ENCODE results near the gene SRGAP3. TPM values are rescaled to one million over a fixed set of nuclear protein-coding genes. Genes with fewer than 3 reads are reported as not detected.

The SRGAP3 gene
- polyA plus RNA-seq, 2 donors: 1.3 to 3.3 TPM

DNA sequence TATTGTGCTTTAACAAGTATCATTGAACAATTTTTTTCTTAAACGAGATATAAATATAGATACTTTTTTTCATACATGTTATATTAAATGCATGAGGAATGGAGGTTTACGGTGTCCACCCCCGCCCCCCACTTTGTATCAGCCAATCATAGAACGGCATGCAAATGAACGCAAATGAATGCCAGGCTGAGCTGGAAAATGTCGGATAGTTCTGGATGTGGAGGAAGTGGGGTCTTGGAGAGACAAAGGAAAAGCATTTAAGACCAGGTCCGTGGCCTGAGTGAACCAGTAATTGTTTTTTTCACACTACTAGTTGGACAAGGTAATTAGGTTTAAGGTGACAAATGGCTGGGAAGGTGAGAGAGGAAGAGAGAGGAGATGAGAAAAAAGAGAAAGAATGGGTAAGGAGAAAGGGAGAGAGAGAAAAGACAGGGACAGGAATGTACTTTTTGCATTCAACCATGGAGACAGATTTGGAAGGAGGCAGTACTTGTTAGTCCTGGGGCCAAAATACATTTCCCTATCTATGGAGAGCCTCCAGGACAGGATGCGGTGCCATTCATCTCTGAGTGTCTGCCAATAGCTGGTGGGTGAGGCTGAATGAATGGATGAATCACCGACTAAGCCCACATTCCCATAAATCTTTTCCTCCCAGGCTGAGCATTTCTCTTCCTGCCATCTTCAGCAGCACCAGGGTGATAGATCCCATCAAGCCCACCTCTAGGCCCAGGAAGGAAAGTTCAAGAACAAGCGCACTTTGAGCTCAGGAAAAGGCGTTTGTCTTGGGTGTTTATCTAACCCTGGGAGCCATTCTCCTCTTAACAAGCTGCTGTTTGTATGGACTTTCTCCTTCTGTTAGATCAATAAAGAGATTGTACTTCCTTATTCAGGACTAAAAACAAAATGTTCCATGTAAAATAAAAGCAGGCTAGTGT is 284.7 kb downstream of the SRGAP3 start:
- H3K9me3 ChIP-seq (ENCODE audit: control insufficient read depth in 2 of 2, insufficient read depth in 1 of 2, low read depth in 1 of 2, low read length in 1 of 2): no peaks in the 10 kb centered on the region
- no peaks in the 10 kb centered on the region for H3K36me3 ChIP-seq (ENCODE audit: control insufficient read depth in 2 of 2, insufficient read depth in 2 of 2, low read length in 1 of 2)
- WGBS, 2 donors: 52% methylated on average over 11 of the region's 11 CpGs
- no peak overlapping the region for H3K4me3 ChIP-seq (ENCODE audit: low read depth in 1 of 2, low read length in 2 of 2)
- no peaks in the 10 kb centered on the region for H3K4me1 ChIP-seq (ENCODE audit: control insufficient read depth in 2 of 2, insufficient read depth in 2 of 2, low read length in 1 of 2)
- no peaks in the 10 kb centered on the region for H3K27me3 ChIP-seq (ENCODE audit: control insufficient read depth in 1 of 2, insufficient read depth in 2 of 2, low read length in 2 of 2)
- H3K27ac ChIP-seq (ENCODE audit: low read depth in 2 of 2, low read length in 1 of 2): peak overlapping the region; percentile 44 to 63

DNA sequence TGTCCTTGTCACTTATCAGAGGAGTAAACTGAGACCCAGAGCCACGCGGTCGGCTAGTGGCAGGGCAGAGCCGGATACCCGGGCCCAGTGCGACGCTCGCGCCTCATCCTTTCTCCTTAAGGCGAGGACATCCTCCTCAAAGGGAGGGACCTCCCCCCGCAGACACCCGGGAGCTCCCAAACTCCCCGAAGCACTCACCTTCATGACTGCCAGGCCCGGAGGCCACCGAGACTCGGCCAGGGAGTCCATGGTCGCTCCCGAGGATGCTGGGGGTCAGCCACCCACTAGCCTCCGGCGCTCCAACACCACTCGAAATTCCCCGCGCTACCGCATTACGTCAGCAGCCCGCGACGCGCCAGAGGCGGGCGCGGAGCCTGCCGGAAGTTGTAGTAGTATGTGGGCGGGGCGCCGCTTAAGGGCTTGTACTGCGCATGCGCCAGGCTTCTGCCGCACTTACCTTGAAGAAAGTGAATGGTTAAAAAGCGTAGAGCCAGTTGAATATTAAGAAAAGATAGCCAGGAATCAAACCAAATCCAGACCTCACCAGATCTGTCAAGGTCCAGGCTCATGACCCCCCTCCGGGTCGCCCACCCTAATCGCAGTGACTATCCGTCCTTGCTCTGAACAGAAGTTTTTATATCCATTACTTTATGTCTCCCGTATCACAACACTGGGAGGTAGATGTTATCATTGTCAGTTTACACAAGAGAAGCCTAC is 286.2 kb downstream of the SRGAP3 start, which contains the start of gene RAD18:
TSS of gene RAD18 (minus strand) at position 336 of the 717 bp plus-strand sequence. CDS start at position 249, 87 bp downstream.
- Histone ChIP-seq H3K27me3 (ENCODE audit: control insufficient read depth in 1 of 2, insufficient read depth in 2 of 2, low read length in 2 of 2) (no peaks in the 10 kb centered on the region), H3K27ac (ENCODE audit: low read depth in 2 of 2, low read length in 1 of 2) (peak within 1 kb of the TSS; percentile 82 to 87), H3K36me3 (ENCODE audit: control insufficient read depth in 2 of 2, insufficient read depth in 2 of 2, low read length in 1 of 2) (no peaks in the 10 kb centered on the region), H3K9me3 (ENCODE audit: control insufficient read depth in 2 of 2, insufficient read depth in 1 of 2, low read depth in 1 of 2, low read length in 1 of 2) (no peaks in the 10 kb centered on the region), H3K4me3 (ENCODE audit: low read depth in 1 of 2, low read length in 2 of 2) (peak within 1 kb of the TSS; percentile 73 to 81), H3K4me1 (ENCODE audit: control insufficient read depth in 2 of 2, insufficient read depth in 2 of 2, low read length in 1 of 2) (no peaks in the 10 kb centered on the region)
- 1% methylated on average over 44 to 45 of the region's 45 CpGs for WGBS, 2 donors

DNA sequence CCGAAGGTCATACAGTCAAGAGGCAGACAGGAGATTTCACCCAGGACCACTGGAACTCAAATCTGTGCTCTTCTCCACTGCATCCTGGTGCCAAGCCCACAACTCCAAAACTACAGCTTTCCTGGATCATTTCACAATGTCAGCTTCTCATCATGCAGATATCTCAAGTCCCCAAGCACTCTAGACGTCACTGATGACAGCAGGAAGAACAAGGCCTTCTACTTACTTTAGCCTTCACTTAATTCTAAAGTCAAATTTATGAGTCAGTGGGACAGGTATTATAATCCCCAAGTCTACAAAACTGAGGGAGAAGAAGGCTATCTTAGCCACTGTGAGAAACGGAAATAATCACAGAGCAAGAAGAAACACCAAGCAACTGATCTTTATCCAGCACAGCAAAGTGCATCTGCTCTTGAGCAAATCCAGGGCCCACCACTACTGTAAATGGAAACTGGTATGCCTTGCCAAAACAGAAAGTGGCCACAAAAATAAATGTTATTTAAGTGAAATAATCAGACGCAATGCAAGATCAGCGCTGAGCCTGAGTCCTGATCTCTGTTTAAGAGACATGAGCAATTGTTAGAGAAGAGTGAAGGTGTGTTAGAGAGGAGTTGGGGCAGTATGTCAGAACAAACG is 287.1 kb downstream of the SRGAP3 start:
- no peaks in the 10 kb centered on the region for H3K9me3 ChIP-seq (ENCODE audit: control insufficient read depth in 2 of 2, insufficient read depth in 1 of 2, low read depth in 1 of 2, low read length in 1 of 2)
- H3K4me3 ChIP-seq (ENCODE audit: low read depth in 1 of 2, low read length in 2 of 2): peak overlapping the region in 1 of 2 donors; percentile 73
- H3K36me3 ChIP-seq (ENCODE audit: control insufficient read depth in 2 of 2, insufficient read depth in 2 of 2, low read length in 1 of 2): no peaks in the 10 kb centered on the region
- 25 to 26% methylated on average over 6 of the region's 6 CpGs for WGBS, 2 donors
- H3K27me3 ChIP-seq (ENCODE audit: control insufficient read depth in 1 of 2, insufficient read depth in 2 of 2, low read length in 2 of 2): no peaks in the 10 kb centered on the region
- no peak overlapping the region for H3K27ac ChIP-seq (ENCODE audit: low read depth in 2 of 2, low read length in 1 of 2)
- no peaks in the 10 kb centered on the region for H3K4me1 ChIP-seq (ENCODE audit: control insufficient read depth in 2 of 2, insufficient read depth in 2 of 2, low read length in 1 of 2)

DNA sequence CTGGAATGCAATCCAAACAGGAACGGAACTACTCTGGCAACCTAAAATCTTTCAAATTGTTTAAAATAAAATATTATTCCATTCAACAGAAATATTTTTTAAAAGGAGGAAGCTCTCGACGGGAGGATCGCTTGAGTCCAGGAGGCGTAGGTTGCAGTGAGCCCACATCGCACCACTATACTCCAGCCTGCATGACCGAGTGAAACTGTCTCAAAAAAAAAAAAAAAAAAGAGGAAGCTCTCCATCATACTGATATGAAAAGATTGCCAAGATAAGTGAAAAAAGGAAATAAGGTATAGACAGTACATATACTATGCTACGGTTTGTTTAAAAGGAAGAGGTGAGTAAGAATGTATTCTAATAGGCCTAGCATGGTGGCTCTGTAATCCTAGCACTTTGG is 289.8 kb downstream of the SRGAP3 start:
- H3K27me3 ChIP-seq (ENCODE audit: control insufficient read depth in 1 of 2, insufficient read depth in 2 of 2, low read length in 2 of 2): no peaks in the 10 kb centered on the region
- no peaks in the 10 kb centered on the region for H3K9me3 ChIP-seq (ENCODE audit: control insufficient read depth in 2 of 2, insufficient read depth in 1 of 2, low read depth in 1 of 2, low read length in 1 of 2)
- H3K27ac ChIP-seq (ENCODE audit: low read depth in 2 of 2, low read length in 1 of 2): no peak overlapping the region
- no peak overlapping the region for H3K4me3 ChIP-seq (ENCODE audit: low read depth in 1 of 2, low read length in 2 of 2)
- no peaks in the 10 kb centered on the region for H3K36me3 ChIP-seq (ENCODE audit: control insufficient read depth in 2 of 2, insufficient read depth in 2 of 2, low read length in 1 of 2)
- WGBS, 2 donors: 84 to 88% methylated on average over 8 of the region's 8 CpGs
- no peaks in the 10 kb centered on the region for H3K4me1 ChIP-seq (ENCODE audit: control insufficient read depth in 2 of 2, insufficient read depth in 2 of 2, low read length in 1 of 2)

DNA sequence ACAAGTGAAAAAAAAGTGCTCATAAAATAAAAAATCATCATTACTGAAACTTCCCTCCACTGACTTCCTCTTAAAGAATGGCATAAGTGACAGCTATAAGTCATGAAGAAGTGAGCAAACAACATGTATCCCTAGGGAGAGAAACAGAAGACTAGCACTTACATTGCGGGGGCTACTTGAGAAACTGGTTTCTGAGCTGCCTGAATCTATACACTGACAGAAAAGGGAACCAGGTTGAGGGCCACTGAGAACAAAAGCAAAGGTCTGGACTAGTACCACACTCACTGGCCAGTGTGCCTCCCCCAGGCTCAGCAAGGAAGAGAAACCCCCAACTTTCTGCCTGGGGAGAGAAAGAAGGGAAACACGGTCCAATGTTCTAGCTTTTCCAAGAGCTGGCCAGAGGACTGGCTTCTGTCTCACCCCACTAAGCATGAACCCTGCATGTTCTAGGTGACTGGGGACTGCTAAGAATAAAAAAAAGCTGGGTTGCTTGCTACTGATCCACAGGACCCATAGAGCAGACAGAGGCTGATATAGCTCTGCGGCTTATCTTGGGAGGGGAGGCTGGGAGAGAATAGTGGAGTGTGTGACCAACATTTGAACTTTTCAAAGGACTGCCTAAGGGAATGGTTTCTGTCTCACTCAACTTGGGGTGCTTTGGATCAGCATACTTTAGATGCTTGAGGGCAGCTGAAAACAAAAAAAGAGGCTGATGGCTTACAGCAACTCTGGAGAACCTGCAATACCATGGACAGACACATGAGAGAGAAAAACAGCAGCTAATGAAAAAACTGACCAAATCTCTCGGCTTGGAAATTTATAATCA is 294.3 kb downstream of the SRGAP3 start:
- H3K9me3 ChIP-seq (ENCODE audit: control insufficient read depth in 2 of 2, insufficient read depth in 1 of 2, low read depth in 1 of 2, low read length in 1 of 2): no peaks in the 10 kb centered on the region
- 76 to 77% methylated on average over 4 of the region's 4 CpGs for WGBS, 2 donors
- no peak overlapping the region for H3K4me3 ChIP-seq (ENCODE audit: low read depth in 1 of 2, low read length in 2 of 2)
- no peaks in the 10 kb centered on the region for H3K27me3 ChIP-seq (ENCODE audit: control insufficient read depth in 1 of 2, insufficient read depth in 2 of 2, low read length in 2 of 2)
- no peaks in the 10 kb centered on the region for H3K4me1 ChIP-seq (ENCODE audit: control insufficient read depth in 2 of 2, insufficient read depth in 2 of 2, low read length in 1 of 2)
- H3K36me3 ChIP-seq (ENCODE audit: control insufficient read depth in 2 of 2, insufficient read depth in 2 of 2, low read length in 1 of 2): no peaks in the 10 kb centered on the region
- no peak overlapping the region for H3K27ac ChIP-seq (ENCODE audit: low read depth in 2 of 2, low read length in 1 of 2)

DNA sequence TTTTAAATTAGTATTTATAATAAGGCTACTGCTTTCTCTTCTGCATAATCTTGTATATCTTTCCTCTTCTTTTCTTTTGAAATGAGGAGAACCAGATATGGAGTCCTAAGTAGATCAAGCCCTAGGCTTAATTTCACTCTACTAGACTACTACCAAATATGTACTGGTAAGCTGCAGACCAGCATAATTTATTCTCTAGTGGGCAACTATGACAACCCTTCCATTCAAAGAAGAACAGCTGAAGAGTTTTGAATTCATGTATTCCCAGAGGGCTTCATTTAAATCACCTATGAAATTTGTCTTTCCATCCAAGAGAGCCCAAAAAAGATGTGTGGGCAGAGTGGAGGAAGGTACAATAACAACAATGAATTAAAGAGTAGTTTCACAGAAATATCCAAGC is 296.1 kb downstream of the SRGAP3 start:
- Histone ChIP-seq H3K4me3 (ENCODE audit: low read depth in 1 of 2, low read length in 2 of 2) (no peak overlapping the region), H3K36me3 (ENCODE audit: control insufficient read depth in 2 of 2, insufficient read depth in 2 of 2, low read length in 1 of 2) (no peaks in the 10 kb centered on the region), H3K27me3 (ENCODE audit: control insufficient read depth in 1 of 2, insufficient read depth in 2 of 2, low read length in 2 of 2) (no peaks in the 10 kb centered on the region), H3K27ac (ENCODE audit: low read depth in 2 of 2, low read length in 1 of 2) (no peak overlapping the region), H3K9me3 (ENCODE audit: control insufficient read depth in 2 of 2, insufficient read depth in 1 of 2, low read depth in 1 of 2, low read length in 1 of 2) (no peaks in the 10 kb centered on the region), H3K4me1 (ENCODE audit: control insufficient read depth in 2 of 2, insufficient read depth in 2 of 2, low read length in 1 of 2) (no peaks in the 10 kb centered on the region)

DNA sequence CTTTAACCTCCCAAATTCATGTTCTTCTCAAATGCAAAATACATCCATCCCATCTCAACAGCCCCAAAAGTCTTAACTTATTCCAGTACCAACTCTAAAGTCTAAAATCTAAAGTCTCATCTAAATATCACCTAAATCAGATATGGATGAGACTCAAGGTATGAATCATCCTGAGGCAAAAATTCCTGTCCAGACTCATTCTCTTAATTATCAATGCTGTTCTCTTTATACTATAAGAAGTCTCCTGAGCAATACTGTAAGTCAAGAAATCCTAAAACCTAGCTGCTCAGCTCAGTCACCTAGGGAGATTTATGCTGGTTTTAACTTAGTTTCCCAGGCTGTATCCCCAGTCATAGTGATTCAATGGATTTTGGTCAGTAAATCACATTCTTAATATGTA is 297.3 kb downstream of the SRGAP3 start:
- Histone ChIP-seq H3K36me3 (ENCODE audit: control insufficient read depth in 2 of 2, insufficient read depth in 2 of 2, low read length in 1 of 2) (no peaks in the 10 kb centered on the region), H3K27ac (ENCODE audit: low read depth in 2 of 2, low read length in 1 of 2) (no peak overlapping the region), H3K4me1 (ENCODE audit: control insufficient read depth in 2 of 2, insufficient read depth in 2 of 2, low read length in 1 of 2) (no peaks in the 10 kb centered on the region), H3K27me3 (ENCODE audit: control insufficient read depth in 1 of 2, insufficient read depth in 2 of 2, low read length in 2 of 2) (no peaks in the 10 kb centered on the region), H3K4me3 (ENCODE audit: low read depth in 1 of 2, low read length in 2 of 2) (no peak overlapping the region), H3K9me3 (ENCODE audit: control insufficient read depth in 2 of 2, insufficient read depth in 1 of 2, low read depth in 1 of 2, low read length in 1 of 2) (no peaks in the 10 kb centered on the region)

DNA sequence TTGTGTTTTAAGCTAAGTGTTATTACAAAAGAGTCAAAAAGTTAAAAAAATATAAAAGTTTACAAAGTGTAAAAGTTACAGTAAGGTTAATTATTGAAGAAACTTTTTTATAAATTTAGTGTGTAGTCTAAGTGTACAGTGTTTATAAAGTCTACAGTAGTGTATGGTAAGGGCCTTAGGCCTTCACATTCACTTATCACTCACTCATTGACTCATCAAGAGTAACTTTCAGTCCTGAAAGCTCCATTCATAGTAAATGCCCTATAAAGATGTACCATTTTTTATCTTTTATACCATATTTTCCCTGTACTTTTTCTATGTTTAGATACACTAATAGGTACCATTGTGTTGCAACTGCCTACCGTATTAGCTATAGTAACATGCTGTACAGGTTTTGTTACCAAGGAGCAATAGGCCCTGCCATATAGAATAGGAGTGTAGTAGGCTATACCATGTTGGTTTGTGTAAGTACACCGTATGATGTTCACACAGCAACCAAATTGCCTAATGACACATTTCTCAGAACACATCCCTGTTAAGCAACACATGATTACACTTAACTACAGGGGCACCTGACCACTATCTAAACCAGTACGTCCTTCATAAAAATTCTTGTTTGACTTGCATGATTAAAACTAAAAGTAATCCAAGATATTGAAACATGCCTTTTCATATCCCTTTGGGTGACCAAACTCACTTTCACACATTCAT is 303.4 kb downstream of the SRGAP3 start:
- 62 to 93% methylated on average over 3 of the region's 3 CpGs for WGBS, 2 donors
- Histone ChIP-seq H3K4me1 (ENCODE audit: control insufficient read depth in 2 of 2, insufficient read depth in 2 of 2, low read length in 1 of 2) (no peaks in the 10 kb centered on the region), H3K27me3 (ENCODE audit: control insufficient read depth in 1 of 2, insufficient read depth in 2 of 2, low read length in 2 of 2) (no peaks in the 10 kb centered on the region), H3K4me3 (ENCODE audit: low read depth in 1 of 2, low read length in 2 of 2) (no peak overlapping the region), H3K27ac (ENCODE audit: low read depth in 2 of 2, low read length in 1 of 2) (no peak overlapping the region), H3K9me3 (ENCODE audit: control insufficient read depth in 2 of 2, insufficient read depth in 1 of 2, low read depth in 1 of 2, low read length in 1 of 2) (peaks cover 0 to 2% of the 10 kb centered on the region in 2 donors), H3K36me3 (ENCODE audit: control insufficient read depth in 2 of 2, insufficient read depth in 2 of 2, low read length in 1 of 2) (peaks cover 0 to 2% of the 10 kb centered on the region in 2 donors)

All from esophagus (tissue), 2 donors.